ENCODE measurements around the gene STAT5A.
"Not testable (repeated sequence)": the region's sequence is repeated elsewhere in the genome, so short reads cannot be mapped to it uniquely, and the experiment has no call there.

DNA sequence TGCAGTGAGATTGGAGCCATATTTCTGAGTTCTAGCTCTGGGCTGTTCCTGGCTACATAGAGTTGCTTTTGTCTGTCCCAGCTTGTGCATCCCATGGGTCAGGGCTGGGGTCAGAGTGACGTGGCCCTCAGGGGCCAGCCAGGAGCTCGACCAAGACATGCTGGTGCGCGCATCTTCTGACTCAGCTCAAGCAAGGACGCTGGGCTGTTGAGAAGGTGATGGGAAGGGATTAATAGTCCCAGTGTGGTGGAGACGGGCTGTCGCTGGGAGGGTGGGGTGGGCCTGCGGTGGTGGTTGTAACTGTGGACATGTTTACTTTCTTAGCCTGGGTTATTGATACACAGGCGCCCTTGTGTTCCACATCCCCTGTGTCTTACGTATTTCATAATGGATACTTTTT, 9.5 kb downstream of the STAT5A start:
- TF ChIP-seq POLR2A (IDR thresholded peaks at IDR 0.05; ENCODE audit: extremely low read depth, insufficient read length): not testable (repeated sequence)
- TF ChIP-seq, protein P1, sequence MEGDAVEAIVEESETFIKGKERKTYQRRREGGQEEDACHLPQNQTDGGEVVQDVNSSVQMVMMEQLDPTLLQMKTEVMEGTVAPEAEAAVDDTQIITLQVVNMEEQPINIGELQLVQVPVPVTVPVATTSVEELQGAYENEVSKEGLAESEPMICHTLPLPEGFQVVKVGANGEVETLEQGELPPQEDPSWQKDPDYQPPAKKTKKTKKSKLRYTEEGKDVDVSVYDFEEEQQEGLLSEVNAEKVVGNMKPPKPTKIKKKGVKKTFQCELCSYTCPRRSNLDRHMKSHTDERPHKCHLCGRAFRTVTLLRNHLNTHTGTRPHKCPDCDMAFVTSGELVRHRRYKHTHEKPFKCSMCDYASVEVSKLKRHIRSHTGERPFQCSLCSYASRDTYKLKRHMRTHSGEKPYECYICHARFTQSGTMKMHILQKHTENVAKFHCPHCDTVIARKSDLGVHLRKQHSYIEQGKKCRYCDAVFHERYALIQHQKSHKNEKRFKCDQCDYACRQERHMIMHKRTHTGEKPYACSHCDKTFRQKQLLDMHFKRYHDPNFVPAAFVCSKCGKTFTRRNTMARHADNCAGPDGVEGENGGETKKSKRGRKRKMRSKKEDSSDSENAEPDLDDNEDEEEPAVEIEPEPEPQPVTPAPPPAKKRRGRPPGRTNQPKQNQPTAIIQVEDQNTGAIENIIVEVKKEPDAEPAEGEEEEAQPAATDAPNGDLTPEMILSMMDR (IDR thresholded peaks at IDR 0.05; ENCODE audit: low read depth, low read length): not testable (repeated sequence)
- TF ChIP-seq, protein P2, sequence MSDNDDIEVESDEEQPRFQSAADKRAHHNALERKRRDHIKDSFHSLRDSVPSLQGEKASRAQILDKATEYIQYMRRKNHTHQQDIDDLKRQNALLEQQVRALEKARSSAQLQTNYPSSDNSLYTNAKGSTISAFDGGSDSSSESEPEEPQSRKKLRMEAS (IDR thresholded peaks at IDR 0.05; ENCODE audit: low read depth, low read length): not testable (repeated sequence)

Measured in NB4 (cell line).